ENCODE data around the gene SELENON. TPM values are rescaled to one million over a fixed set of nuclear protein-coding genes. Genes with fewer than 3 reads are reported as not detected.

Gene SELENON
- total RNA-seq, 4 donors from 2014 or later: 20.0 to 51.0 (median 43.3) TPM

DNA sequence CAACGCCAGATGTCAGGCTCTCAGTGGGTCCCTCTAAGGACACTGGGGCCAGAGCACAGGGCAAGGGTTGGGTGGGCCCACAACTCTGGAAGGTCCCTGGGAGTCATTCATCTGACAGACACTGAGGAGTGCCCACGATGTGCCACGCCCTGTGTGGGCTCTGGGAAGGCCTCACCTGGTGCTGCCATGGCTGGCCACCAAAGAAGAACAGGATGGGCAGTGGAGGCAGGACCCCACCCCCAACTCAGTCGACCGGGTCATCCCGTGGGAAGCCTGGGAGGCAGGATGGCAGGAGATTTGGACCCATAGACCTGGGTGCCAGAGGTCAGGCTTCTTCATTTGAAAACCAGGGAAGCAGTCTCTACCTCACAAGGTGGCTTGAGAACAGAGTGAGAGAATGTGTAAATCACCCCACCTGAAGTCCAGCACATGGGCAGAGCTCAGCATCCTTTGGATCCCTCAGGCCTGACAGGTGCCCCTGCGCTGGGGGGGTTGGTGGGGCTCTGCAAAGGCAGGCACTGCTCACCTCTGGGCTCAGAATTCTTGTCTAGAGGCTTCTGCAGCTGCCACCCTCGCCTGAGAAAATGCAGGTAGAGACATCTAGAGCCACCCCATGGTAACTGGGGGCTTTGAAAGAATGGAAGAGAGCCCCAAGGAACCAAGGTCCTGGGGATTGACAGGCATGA, 1.2 kb upstream of the SELENON start:
- no peaks in the 10 kb centered on the region for H3K27me3 ChIP-seq
- H3K9me3 ChIP-seq: no peaks in the 10 kb centered on the region
- H3K27ac ChIP-seq: peak overlapping the region; percentile 86 to 91 (median 90)
- H3K36me3 ChIP-seq: no peaks in the 10 kb centered on the region
- no peak overlapping the region for H3K4me3 ChIP-seq
- no peak for DNase-seq
- in situ Hi-C loops (cut with MboI; ENCODE audit: low sequenced_read_pairs in 4 of 4) (loop anchor here in 3 of 4 donors (5.0 kb wide), 1 partner anchor 187 kb away; no protein-coding TSS in a partner anchor), intact Hi-C loops (cut with DNase I; ENCODE audit: low total_unique reads) (no loop called here)
- H3K4me1 ChIP-seq: peaks cover 69% of the 10 kb centered on the region in 2 donors
- TF ChIP-seq POLR2A (IDR thresholded peaks at IDR 0.05) (no peak), CTCF (IDR thresholded peaks at IDR 0.05 in 4 of 5, conservative IDR thresholded peaks at IDR 0.05 in 1 of 5) (no peak)
- ATAC-seq: no peak

DNA sequence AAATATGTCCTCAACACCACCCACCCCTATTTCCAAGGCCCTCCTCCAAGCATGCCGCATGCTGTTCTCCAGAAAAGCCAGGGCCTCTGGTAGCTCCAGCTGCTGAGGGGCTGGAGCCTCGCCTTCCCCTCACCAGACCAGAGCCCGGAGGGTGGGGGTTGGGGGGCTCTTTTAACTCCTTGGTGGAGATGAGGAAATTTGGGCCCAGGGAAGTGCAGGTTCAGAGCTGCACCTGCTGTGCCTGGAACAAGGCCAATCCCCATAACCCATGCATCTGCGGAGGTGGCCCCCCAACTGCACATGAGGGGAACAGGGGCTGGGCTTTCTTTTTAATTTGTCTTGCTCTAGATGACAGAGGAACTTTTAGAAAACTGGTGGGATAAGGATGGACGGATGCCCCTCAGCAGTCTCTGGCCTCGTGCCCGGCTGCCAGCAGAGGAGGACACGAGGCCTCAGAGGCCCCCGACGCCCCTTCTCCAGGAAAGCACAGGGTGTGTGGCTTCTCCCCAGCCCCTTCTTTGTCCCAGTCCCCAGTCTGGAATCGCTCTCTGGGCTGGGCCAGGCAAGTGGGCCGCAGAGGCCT, 550 bp upstream of the SELENON start:
- Histone ChIP-seq H3K4me3 (peak overlapping the region; percentile 47 to 64 (median 59)), H3K36me3 (no peaks in the 10 kb centered on the region), H3K4me1 (peaks cover 70 to 71% of the 10 kb centered on the region in 2 donors), H3K27ac (peak overlapping the region; percentile 86 to 91 (median 90)), H3K27me3 (no peaks in the 10 kb centered on the region), H3K9me3 (no peaks in the 10 kb centered on the region)
- intact Hi-C loops (cut with DNase I; ENCODE audit: low total_unique reads) (no loop called here), in situ Hi-C loops (cut with MboI; ENCODE audit: low sequenced_read_pairs in 4 of 4) (loop anchor here in 3 of 4 donors (5.0 kb wide), 1 partner anchor 187 kb away; no protein-coding TSS in a partner anchor)
- ATAC-seq: no peak
- TF ChIP-seq POLR2A (IDR thresholded peaks at IDR 0.05): no peak
- no peak for TF ChIP-seq CTCF (IDR thresholded peaks at IDR 0.05 in 4 of 5, conservative IDR thresholded peaks at IDR 0.05 in 1 of 5)
- DNase-seq: no peak

- Histone ChIP-seq H3K9me3 (no peaks in the 10 kb centered on the region), H3K4me3 (peak overlapping the region; percentile 66 to 75 (median 72)), H3K27me3 (no peaks in the 10 kb centered on the region), H3K27ac (peak overlapping the region; percentile 80 to 82 (median 80)), H3K36me3 (no peaks in the 10 kb centered on the region), H3K4me1 (peaks cover 71 to 74% of the 10 kb centered on the region in 2 donors)
- intact Hi-C loops (cut with DNase I; ENCODE audit: low total_unique reads): loop anchor here (5.0 to 10.0 kb wide), 3 partner anchors 259 to 566 kb away; partner anchors contain the start of genes LDLRAP1, MACO1 and SYF2
- ATAC-seq (peak in 1 of 2 donors; percentile 5), DNase-seq (peak in 1 of 2 donors; percentile 38)
- in situ Hi-C loops (cut with MboI; ENCODE audit: low sequenced_read_pairs in 4 of 4): loop anchor here in 1 of 4 donors (5.0 to 10.0 kb wide), 2 partner anchors 56 to 189 kb away; no protein-coding TSS in a partner anchor
- TF ChIP-seq CTCF (IDR thresholded peaks at IDR 0.05 in 4 of 5, conservative IDR thresholded peaks at IDR 0.05 in 1 of 5): no peak
- TF ChIP-seq POLR2A (IDR thresholded peaks at IDR 0.05): no peak
Observed at GRCh38 chr1:25800703-25801377, 847 bp downstream of the SELENON start.

DNA sequence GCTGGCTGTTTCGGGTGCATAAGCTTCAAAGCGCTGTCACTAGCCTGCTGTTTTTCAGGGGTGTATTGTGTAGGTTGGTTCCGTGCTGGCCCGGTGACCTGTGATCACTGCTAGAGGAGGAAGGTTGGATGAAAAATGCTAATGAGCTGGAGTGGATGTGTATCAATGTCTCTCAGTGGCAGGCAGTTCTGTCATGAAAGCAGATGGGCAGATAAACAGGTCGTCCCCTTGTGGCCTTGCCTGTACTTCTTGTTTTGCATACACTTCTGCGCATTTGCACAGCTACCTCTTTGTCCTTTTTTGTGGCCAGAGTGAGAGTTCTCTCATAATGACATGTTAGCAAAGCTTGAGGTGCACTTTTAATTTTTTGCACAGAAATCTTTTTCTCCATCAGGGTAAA, 2.9 kb downstream of the SELENON start:
- DNase-seq (no peak), ATAC-seq (no peak)
- no peak for TF ChIP-seq POLR2A (IDR thresholded peaks at IDR 0.05)
- no peak for TF ChIP-seq CTCF (IDR thresholded peaks at IDR 0.05 in 4 of 5, conservative IDR thresholded peaks at IDR 0.05 in 1 of 5)
- intact Hi-C loops (cut with DNase I; ENCODE audit: low total_unique reads): loop anchor here (5.0 to 10.0 kb wide), 3 partner anchors 261 to 568 kb away; partner anchors contain the start of genes LDLRAP1, MACO1 and SYF2
- Histone ChIP-seq H3K4me3 (no peak overlapping the region), H3K36me3 (no peaks in the 10 kb centered on the region), H3K9me3 (no peaks in the 10 kb centered on the region), H3K27ac (peak overlapping the region; percentile 79 to 85 (median 82)), H3K4me1 (peaks cover 61 to 66% of the 10 kb centered on the region in 2 donors), H3K27me3 (no peaks in the 10 kb centered on the region)
- in situ Hi-C loops (cut with MboI; ENCODE audit: low sequenced_read_pairs in 4 of 4): loop anchor here in 1 of 4 donors (5.0 to 10.0 kb wide), 2 partner anchors 58 to 191 kb away; no protein-coding TSS in a partner anchor

All from gastrocnemius medialis (tissue), 4 donors.